Esophagus squamous epithelium (tissue), 5 donors: Measurements from ENCODE around the gene BCL11B. TPM values are rescaled to one million over a fixed set of nuclear protein-coding genes. Genes with fewer than 3 reads are reported as not detected.

Experiments used
- DNase-seq: peaks from one replicate; lab custom pipeline; 2025; lab: John Stamatoyannopoulos, UW
- H3K27ac ChIP-seq, 4 donors: fragments of 200-600 bp; sonication (generic); one replicate each; pipeline ENCODE4 v1.5.1; 2016 to 2019; ENCODE audit warnings: mild to moderate bottlenecking in 1 of 4
- H3K27me3 ChIP-seq, 4 donors: fragments of 200-600 bp; sonication (generic); 1 replicate in 3 of 4; 2 replicates in 1 of 4; pipeline versions ENCODE4 v1.5.1 to v1.6.0; 2017 to 2021; ENCODE audit warnings: antibody characterized with exemption in 1 of 4
- H3K36me3 ChIP-seq, 3 donors: fragments of 200-600 bp; sonication (generic); one replicate each; pipeline ENCODE4 v1.5.1; 2016 to 2019
- H3K4me1 ChIP-seq, 3 donors: fragments of 200-600 bp; sonication (generic); one replicate each; pipeline ENCODE4 v1.5.1; 2017 to 2019
- H3K4me3 ChIP-seq, 4 donors: fragments of 200-600 bp; sonication (generic); 1 replicate in 3 of 4; 2 replicates in 1 of 4; pipeline ENCODE4 v1.5.1; 2016 to 2019; ENCODE audit warnings: mild to moderate bottlenecking in 2 of 4, moderate library complexity in 1 of 4
- H3K9me3 ChIP-seq, 3 donors: fragments of 200-600 bp; sonication (generic); one replicate each; pipeline ENCODE4 v1.5.1; 2016 to 2019
- POLR2A ChIP-seq, 4 donors: fragments of 450-650 bp; IDR thresholded peaks; one replicate each; pipeline ENCODE4 v1.6.1; 2017; ENCODE audit warnings: antibody characterized with exemption in 4 of 4, mild to moderate bottlenecking in 4 of 4, moderate library complexity in 3 of 4
- WGBS, 2 donors: methylation state at CpG; one replicate each; pipeline ENCODE4 v1.1.5; 2018; 5-methylcytosine and 5-hydroxymethylcytosine counted together
- intact Hi-C: fragments of 100-400 bp; cut with DNase I; formaldehyde crosslinking; loops from one replicate; pipeline ENCODE4 v1.15.0; 2022
- total RNA-seq, 4 donors: library from RNA; depleted of rRNA; stranded (reverse); fragments of >200 nt; gene quantifications; one replicate each; pipeline ENCODE4 v1.1.0, GENCODE V29; 2016
- TF ChIP-seq, protein P1 (sequence below), 6 experiments: fragments of 450-650 bp in 4 of 6; fragments of 200-600 bp in 2 of 6; sonication (generic) in 2 of 6; IDR thresholded peaks; one replicate each; pipeline ENCODE4 v1.5.1; 2016 to 2019; ENCODE audit warnings: antibody characterized with exemption in 6 of 6, mild to moderate bottlenecking in 4 of 6, moderate library complexity in 4 of 6
- donor health status: DM: yes; HTN: yes; CAD: no.

Gene BCL11B
- total RNA-seq, 4 donors from 2014 or later, result 10.1 to 19.3 (median 12.9) TPM

DNA sequence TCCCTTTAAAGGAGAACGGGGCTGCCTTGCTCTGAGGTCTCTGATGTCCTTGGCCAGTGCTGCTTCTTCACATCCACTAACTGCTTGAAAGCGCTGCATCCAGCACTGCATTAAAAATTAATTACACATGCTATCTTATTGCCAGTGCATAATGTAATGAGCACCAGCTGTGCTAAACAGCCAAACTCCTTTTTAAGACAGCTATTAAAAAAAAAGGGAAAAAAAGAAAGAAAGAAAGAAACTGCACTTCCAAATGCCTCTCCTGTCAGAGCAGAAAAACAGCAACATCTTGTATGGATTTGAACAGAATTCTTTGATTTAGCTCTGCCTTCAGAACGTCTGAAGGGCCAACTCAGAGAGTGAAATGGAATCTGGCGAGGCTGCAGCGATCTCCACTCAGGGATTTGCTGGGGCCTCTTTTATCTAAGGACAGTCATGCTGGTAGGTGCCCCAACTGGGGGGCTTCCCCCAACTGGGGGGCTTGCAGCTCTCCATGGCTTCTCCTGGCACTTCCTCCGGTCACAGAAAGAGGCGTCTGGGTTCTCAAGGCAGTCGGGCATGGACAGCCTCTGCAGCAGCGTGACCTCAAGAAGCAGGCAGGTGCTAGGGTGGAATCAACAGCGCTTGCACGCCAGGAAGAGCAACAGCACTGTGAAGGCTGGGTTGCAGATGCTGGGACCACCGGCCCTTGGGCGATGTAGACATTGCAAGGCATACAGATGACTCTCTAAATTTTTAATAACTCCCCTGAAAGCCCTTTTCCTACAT lies 46.4 kb downstream of the BCL11B start:
- intact Hi-C loops, result no loop called here
- H3K9me3 ChIP-seq, result no peaks in the 10 kb centered on the region
- no peak overlapping the region for H3K4me3 ChIP-seq
- no peaks in the 10 kb centered on the region for H3K36me3 ChIP-seq
- TF ChIP-seq POLR2A (IDR thresholded peaks at IDR 0.05), result no peak
- TF ChIP-seq, protein P1, sequence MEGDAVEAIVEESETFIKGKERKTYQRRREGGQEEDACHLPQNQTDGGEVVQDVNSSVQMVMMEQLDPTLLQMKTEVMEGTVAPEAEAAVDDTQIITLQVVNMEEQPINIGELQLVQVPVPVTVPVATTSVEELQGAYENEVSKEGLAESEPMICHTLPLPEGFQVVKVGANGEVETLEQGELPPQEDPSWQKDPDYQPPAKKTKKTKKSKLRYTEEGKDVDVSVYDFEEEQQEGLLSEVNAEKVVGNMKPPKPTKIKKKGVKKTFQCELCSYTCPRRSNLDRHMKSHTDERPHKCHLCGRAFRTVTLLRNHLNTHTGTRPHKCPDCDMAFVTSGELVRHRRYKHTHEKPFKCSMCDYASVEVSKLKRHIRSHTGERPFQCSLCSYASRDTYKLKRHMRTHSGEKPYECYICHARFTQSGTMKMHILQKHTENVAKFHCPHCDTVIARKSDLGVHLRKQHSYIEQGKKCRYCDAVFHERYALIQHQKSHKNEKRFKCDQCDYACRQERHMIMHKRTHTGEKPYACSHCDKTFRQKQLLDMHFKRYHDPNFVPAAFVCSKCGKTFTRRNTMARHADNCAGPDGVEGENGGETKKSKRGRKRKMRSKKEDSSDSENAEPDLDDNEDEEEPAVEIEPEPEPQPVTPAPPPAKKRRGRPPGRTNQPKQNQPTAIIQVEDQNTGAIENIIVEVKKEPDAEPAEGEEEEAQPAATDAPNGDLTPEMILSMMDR (IDR thresholded peaks at IDR 0.05), result no peak
- peaks cover 0 to 34% (median 9%) of the 10 kb centered on the region in 3 donors for H3K4me1 ChIP-seq
- 63 to 65% methylated on average over 9 to 11 of the region's 13 CpGs for WGBS, 2 donors
- H3K27ac ChIP-seq, result no peak overlapping the region
- no peak for DNase-seq
- H3K27me3 ChIP-seq, result peaks cover 0 to 4% (median 0%) of the 10 kb centered on the region in 4 donors

DNA sequence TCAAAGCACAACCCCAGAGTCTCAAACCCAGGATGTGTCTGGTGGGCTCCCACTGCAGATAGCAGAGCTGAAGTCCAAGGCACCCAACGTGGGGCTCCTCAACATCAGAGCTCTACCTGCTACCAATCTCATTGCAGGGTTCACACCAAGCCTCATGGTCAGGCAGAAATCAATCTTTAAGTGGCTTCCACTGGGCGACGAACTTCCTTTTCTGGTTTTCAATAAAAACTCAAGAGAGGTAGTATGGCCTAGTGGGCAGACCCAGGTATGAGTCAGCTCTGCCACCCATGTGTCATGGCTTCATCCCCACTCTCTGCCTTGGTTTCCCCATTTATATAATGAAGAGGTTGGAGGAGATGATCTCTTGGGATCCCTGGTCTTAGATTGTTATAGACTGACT lies 47.0 kb downstream of the BCL11B start:
- Histone ChIP-seq H3K9me3 (no peaks in the 10 kb centered on the region), H3K4me3 (no peak overlapping the region), H3K27ac (no peak overlapping the region), H3K4me1 (peaks cover 0 to 27% (median 2%) of the 10 kb centered on the region in 3 donors), H3K36me3 (no peaks in the 10 kb centered on the region), H3K27me3 (no peaks in the 10 kb centered on the region)
- WGBS, 2 donors, result 67 to 80% methylated on average over 2 to 3 of the region's 3 CpGs
- TF ChIP-seq POLR2A (IDR thresholded peaks at IDR 0.05), result no peak
- TF ChIP-seq, protein P1 (IDR thresholded peaks at IDR 0.05), result no peak
- DNase-seq, result no peak
- intact Hi-C loops, result no loop called here

DNA sequence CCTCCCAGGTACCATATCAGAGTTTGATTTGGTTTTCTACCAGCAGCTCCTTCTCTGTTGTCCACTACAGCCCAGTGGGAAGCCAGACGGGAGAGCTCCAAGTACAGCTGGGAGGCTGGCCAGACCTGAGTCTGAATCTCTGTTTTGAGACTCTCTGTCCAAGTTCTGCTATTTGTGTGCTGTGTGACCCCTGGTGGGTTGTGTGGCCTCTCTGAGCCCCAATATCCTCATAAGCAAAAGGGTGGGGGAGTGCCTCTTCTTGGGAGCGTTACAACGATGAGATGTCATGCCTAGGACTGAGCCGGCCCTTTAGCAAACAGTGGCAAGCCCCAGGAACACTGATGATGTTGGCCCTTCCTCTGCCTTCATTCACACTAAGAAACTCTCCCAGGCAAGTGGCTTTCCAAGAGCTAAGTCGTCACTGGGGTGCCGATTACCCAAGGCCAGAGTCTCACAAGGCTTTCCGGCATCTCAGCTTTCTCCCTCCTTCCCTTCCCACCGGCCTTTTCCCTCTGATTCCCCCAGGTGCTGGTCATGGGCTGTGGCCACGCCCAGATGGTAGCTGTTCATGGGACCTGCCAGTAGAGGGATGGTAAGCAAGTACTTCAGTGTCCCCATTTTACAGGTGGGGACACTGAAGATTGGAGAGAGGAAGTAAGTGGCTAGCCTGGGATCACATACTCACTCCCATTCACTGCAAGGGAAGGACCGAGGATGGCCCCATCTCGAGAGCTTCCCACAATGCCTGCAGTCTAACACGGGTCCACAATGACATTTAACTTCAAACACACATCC lies 47.7 kb downstream of the BCL11B start:
- H3K27ac ChIP-seq, result no peak overlapping the region
- no peaks in the 10 kb centered on the region for H3K9me3 ChIP-seq
- no peak for TF ChIP-seq POLR2A (IDR thresholded peaks at IDR 0.05)
- TF ChIP-seq, protein P1 (IDR thresholded peaks at IDR 0.05), result no peak
- no peaks in the 10 kb centered on the region for H3K27me3 ChIP-seq
- intact Hi-C loops, result no loop called here
- no peak for DNase-seq
- WGBS, 2 donors, result 68 to 74% methylated on average over 12 of the region's 12 CpGs
- no peak overlapping the region for H3K4me3 ChIP-seq
- H3K36me3 ChIP-seq, result no peaks in the 10 kb centered on the region
- H3K4me1 ChIP-seq, result peaks cover 0 to 21% (median 0%) of the 10 kb centered on the region in 3 donors

DNA sequence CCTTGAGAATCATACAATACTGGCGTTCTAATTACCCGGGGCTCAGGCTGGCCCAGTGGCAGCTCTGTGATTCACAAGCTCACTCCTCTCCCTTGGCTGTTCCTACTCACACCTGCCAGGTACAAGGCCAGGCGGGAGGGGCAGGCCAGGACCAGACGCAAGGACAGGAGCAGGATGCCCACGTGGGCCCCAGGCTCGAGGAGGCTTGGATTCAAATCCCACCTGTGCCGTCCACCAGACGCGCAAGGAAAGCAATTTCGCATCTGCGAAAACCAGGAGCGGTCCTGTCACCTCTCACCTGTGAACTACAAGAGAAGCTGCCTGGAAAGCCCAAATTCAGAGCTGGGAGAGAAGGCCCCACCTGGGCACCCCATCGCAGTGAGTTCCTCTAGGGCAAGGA lies 50.6 kb downstream of the BCL11B start:
- Histone ChIP-seq H3K4me1 (peaks cover 0 to 44% (median under 1%) of the 10 kb centered on the region in 3 donors), H3K27me3 (no peaks in the 10 kb centered on the region), H3K36me3 (no peaks in the 10 kb centered on the region), H3K27ac (no peak overlapping the region), H3K4me3 (no peak overlapping the region), H3K9me3 (no peaks in the 10 kb centered on the region)
- DNase-seq, result no peak
- 84% methylated on average over 9 to 10 of the region's 13 CpGs for WGBS, 2 donors
- intact Hi-C loops, result no loop called here
- TF ChIP-seq POLR2A (IDR thresholded peaks at IDR 0.05), result no peak
- TF ChIP-seq, protein P1 (IDR thresholded peaks at IDR 0.05), result no peak
